H1 (cell line): ENCODE measurements around the gene ZBTB20. TPM values are rescaled to one million over a fixed set of nuclear protein-coding genes. Genes with fewer than 3 reads are reported as not detected.

Experiments used
- CTBP2 ChIP-seq: IDR thresholded peaks from 2 replicates; pipeline ENCODE4 v1.7.0; 2011; ENCODE audit warnings: borderline replicate concordance, mild to moderate bottlenecking, moderate library complexity, mixed read lengths, low read length; ENCODE audit not compliant: insufficient read depth, insufficient read length
- RAD21 ChIP-seq, 2 experiments: IDR thresholded peaks in 1 of 2; conservative IDR thresholded peaks in 1 of 2; 2 replicates each; pipeline ENCODE4 v1.6.1; 2011; ENCODE audit warnings: low read depth in 2 of 2, low read length in 2 of 2, improper control_type of control experiment in 1 of 2, inconsistent platforms in 1 of 2, mild to moderate bottlenecking in 1 of 2, moderate library complexity in 1 of 2
- TAF7 ChIP-seq: optimal IDR thresholded peaks from 2 replicates; pipeline ENCODE3; 2011; ENCODE audit warnings: low read depth, mild to moderate bottlenecking, inconsistent platforms, low read length, moderate library complexity, borderline replicate concordance
- polyA plus RNA-seq, 7 experiments: library from polyadenylated mRNA; depleted of rRNA in 3 of 7; stranded (reverse) in 5 of 7; unstranded in 2 of 7; fragments of >200 nt in 5 of 7; fragments of 200-250 nt in 2 of 7; gene quantifications; 1 replicate in 5 of 7; 2 replicates in 1 of 7; 4 replicates in 1 of 7; pipeline versions ENCODE4 v1.2.1 to v1.2.3, GENCODE V29; 2011 to 2013; ENCODE audit warnings: missing spikeins in 2 of 7, mixed read lengths in 2 of 7
- total RNA-seq: library from RNA; stranded (reverse); fragmentation: NEBNext Ultra II Directional; extraction: Animal tissue kit (Norgen Biotek cat#: 25700); gene quantifications from 2 replicates; pipeline ENCODE4 v1.2.1, GENCODE V29; 2021
- TF ChIP-seq, protein P1 (sequence below): fragments of 300-600 bp; sonication (generic); IDR thresholded peaks from 2 replicates; pipeline ENCODE4 v1.7.1; 2012; ENCODE audit warnings: low read length, moderate library complexity, mild to moderate bottlenecking, inconsistent platforms; ENCODE audit not compliant: insufficient replicate concordance
- TF ChIP-seq, protein P2 (sequence below), 3 experiments: IDR thresholded peaks; 1 replicate in 2 of 3; 2 replicates in 1 of 3; pipeline versions ENCODE4 v1.5.1 to v1.6.1; 2011; ENCODE audit warnings: low read length in 3 of 3, mild to moderate bottlenecking in 3 of 3, inconsistent platforms in 2 of 3, low read depth in 1 of 3, moderate library complexity in 1 of 3; ENCODE audit not compliant: insufficient read depth in 1 of 3; ENCODE audit errors: control extremely low read depth in 1 of 3

Gene ZBTB20
- total and polyA plus RNA-seq, 2 of the 8 experiments (the other 6 are each of a cell fraction or from before 2014, with no cell fraction given), result 0.35 to 1.3 TPM

DNA sequence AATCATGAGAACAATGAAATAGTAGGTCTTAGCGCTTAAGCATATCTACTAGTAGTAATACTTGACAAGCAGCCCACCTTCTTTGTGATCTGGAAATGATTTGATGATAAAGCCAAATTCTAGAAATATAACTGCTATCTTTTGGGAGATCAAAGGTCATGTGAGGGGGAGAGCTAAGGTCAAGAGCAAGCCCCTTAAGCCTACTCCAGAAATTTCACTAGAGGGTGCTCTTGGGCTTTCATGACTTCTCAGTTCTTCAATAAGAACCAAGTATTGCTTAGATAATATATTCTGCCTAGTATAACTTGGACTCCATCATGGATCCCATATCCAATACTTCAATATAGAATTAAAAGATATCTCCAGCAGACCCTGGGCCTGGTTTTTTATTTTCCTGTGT is 319.6 kb downstream of the ZBTB20 start (continued):
- TF ChIP-seq, protein P1, sequence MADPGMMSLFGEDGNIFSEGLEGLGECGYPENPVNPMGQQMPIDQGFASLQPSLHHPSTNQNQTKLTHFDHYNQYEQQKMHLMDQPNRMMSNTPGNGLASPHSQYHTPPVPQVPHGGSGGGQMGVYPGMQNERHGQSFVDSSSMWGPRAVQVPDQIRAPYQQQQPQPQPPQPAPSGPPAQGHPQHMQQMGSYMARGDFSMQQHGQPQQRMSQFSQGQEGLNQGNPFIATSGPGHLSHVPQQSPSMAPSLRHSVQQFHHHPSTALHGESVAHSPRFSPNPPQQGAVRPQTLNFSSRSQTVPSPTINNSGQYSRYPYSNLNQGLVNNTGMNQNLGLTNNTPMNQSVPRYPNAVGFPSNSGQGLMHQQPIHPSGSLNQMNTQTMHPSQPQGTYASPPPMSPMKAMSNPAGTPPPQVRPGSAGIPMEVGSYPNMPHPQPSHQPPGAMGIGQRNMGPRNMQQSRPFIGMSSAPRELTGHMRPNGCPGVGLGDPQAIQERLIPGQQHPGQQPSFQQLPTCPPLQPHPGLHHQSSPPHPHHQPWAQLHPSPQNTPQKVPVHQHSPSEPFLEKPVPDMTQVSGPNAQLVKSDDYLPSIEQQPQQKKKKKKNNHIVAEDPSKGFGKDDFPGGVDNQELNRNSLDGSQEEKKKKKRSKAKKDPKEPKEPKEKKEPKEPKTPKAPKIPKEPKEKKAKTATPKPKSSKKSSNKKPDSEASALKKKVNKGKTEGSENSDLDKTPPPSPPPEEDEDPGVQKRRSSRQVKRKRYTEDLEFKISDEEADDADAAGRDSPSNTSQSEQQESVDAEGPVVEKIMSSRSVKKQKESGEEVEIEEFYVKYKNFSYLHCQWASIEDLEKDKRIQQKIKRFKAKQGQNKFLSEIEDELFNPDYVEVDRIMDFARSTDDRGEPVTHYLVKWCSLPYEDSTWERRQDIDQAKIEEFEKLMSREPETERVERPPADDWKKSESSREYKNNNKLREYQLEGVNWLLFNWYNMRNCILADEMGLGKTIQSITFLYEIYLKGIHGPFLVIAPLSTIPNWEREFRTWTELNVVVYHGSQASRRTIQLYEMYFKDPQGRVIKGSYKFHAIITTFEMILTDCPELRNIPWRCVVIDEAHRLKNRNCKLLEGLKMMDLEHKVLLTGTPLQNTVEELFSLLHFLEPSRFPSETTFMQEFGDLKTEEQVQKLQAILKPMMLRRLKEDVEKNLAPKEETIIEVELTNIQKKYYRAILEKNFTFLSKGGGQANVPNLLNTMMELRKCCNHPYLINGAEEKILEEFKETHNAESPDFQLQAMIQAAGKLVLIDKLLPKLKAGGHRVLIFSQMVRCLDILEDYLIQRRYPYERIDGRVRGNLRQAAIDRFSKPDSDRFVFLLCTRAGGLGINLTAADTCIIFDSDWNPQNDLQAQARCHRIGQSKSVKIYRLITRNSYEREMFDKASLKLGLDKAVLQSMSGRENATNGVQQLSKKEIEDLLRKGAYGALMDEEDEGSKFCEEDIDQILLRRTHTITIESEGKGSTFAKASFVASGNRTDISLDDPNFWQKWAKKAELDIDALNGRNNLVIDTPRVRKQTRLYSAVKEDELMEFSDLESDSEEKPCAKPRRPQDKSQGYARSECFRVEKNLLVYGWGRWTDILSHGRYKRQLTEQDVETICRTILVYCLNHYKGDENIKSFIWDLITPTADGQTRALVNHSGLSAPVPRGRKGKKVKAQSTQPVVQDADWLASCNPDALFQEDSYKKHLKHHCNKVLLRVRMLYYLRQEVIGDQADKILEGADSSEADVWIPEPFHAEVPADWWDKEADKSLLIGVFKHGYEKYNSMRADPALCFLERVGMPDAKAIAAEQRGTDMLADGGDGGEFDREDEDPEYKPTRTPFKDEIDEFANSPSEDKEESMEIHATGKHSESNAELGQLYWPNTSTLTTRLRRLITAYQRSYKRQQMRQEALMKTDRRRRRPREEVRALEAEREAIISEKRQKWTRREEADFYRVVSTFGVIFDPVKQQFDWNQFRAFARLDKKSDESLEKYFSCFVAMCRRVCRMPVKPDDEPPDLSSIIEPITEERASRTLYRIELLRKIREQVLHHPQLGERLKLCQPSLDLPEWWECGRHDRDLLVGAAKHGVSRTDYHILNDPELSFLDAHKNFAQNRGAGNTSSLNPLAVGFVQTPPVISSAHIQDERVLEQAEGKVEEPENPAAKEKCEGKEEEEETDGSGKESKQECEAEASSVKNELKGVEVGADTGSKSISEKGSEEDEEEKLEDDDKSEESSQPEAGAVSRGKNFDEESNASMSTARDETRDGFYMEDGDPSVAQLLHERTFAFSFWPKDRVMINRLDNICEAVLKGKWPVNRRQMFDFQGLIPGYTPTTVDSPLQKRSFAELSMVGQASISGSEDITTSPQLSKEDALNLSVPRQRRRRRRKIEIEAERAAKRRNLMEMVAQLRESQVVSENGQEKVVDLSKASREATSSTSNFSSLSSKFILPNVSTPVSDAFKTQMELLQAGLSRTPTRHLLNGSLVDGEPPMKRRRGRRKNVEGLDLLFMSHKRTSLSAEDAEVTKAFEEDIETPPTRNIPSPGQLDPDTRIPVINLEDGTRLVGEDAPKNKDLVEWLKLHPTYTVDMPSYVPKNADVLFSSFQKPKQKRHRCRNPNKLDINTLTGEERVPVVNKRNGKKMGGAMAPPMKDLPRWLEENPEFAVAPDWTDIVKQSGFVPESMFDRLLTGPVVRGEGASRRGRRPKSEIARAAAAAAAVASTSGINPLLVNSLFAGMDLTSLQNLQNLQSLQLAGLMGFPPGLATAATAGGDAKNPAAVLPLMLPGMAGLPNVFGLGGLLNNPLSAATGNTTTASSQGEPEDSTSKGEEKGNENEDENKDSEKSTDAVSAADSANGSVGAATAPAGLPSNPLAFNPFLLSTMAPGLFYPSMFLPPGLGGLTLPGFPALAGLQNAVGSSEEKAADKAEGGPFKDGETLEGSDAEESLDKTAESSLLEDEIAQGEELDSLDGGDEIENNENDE, result no peak
- TF ChIP-seq, protein P2, sequence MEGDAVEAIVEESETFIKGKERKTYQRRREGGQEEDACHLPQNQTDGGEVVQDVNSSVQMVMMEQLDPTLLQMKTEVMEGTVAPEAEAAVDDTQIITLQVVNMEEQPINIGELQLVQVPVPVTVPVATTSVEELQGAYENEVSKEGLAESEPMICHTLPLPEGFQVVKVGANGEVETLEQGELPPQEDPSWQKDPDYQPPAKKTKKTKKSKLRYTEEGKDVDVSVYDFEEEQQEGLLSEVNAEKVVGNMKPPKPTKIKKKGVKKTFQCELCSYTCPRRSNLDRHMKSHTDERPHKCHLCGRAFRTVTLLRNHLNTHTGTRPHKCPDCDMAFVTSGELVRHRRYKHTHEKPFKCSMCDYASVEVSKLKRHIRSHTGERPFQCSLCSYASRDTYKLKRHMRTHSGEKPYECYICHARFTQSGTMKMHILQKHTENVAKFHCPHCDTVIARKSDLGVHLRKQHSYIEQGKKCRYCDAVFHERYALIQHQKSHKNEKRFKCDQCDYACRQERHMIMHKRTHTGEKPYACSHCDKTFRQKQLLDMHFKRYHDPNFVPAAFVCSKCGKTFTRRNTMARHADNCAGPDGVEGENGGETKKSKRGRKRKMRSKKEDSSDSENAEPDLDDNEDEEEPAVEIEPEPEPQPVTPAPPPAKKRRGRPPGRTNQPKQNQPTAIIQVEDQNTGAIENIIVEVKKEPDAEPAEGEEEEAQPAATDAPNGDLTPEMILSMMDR (IDR thresholded peaks at IDR 0.05; ENCODE audit: control extremely low read depth in 1 of 3, insufficient read depth in 1 of 3, low read depth in 1 of 3, low read length in 3 of 3), result peak in 2 of 3 experiments; percentile 62; a peak in 3 of 4 replicates
- TF ChIP-seq TAF7 (no peak), RAD21 (IDR thresholded peaks at IDR 0.05 in 1 of 2, conservative IDR thresholded peaks at IDR 0.05 in 1 of 2; ENCODE audit: low read depth in 2 of 2, low read length in 2 of 2) (peak; percentile 86 to 89), CTBP2 (no peak)
- TF ChIP-seq, all 59 proteins: peak for 2
